Fibroblast of lung (primary cell): ENCODE results near the gene EMILIN3.

Source experiments
- CTCF ChIP-seq, 2 donors: IDR thresholded peaks in 1 of 2; conservative IDR thresholded peaks in 1 of 2; 1 replicate in 1 of 2; 2 replicates in 1 of 2; pipeline ENCODE4 v1.5.1; 2011 to 2012; ENCODE audit warnings: low read length in 2 of 2, control low read depth in 1 of 2, inconsistent platforms in 1 of 2, low read depth in 1 of 2, mild to moderate bottlenecking in 1 of 2
- EZH2 ChIP-seq: IDR thresholded peaks from 2 replicates; pipeline ENCODE4 v1.5.1; 2012; ENCODE audit warnings: low read length, control low read depth, mild to moderate bottlenecking; ENCODE audit errors: missing control alignments

DNA sequence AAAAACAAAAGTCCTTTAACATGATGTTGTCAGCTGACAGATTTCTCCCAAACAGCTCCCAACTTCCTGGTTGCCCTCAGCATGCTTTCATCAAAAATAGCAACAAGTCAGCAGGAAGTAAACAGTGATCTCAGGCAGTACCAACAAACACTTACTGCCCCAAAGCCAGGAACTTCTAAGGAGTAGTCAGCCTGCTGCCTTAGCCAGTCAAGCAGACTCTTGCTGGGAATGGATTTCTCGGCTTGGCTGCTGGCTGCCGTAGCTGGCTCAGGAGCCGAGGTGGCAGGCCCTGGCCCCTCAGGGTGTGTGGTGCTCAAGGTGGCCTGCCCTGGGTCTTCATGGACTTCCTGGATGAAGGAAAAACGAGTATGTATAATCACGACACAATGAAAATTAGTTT, 46.6 kb upstream of the EMILIN3 start:
- TF ChIP-seq CTCF (conservative IDR thresholded peaks at IDR 0.05 in 1 of 2, IDR thresholded peaks at IDR 0.05 in 1 of 2; ENCODE audit: low read depth in 1 of 2, low read length in 2 of 2) (no peak), EZH2 (no peak)
